IPS DF 6.9 (cell line): ENCODE data around the gene DPPA4.
"Not testable (repeated sequence)": the region's sequence is repeated elsewhere in the genome, so short reads cannot be mapped to it uniquely, and the experiment has no call there.

ENCODE experiments used
- DNase-seq: peaks from one replicate; pipeline ENCODE4 v3.0.0-alpha.2; 2013; ENCODE audit warnings: low read depth, low spot score
- H3K27ac ChIP-seq: one replicate; pipeline ENCODE4 v1.5.1; 2013; ENCODE audit warnings: low read length, control low read depth
- H3K27me3 ChIP-seq: 2 replicates; pipeline ENCODE4 v1.6.1; 2013; ENCODE audit warnings: mild to moderate bottlenecking, low read length; ENCODE audit not compliant: control insufficient read depth, insufficient read depth
- H3K36me3 ChIP-seq: 2 replicates; pipeline ENCODE4 v1.6.1; 2013; ENCODE audit warnings: low read length; ENCODE audit not compliant: control insufficient read depth, insufficient read depth
- H3K4me1 ChIP-seq: 2 replicates; pipeline ENCODE4 v1.6.1; 2013; ENCODE audit warnings: low read length; ENCODE audit not compliant: control insufficient read depth, insufficient read depth
- H3K4me3 ChIP-seq: 2 replicates; pipeline ENCODE4 v1.5.1; 2013; ENCODE audit warnings: mild to moderate bottlenecking, low read length
- H3K9me3 ChIP-seq: 2 replicates; pipeline ENCODE4 v1.6.1; 2013; ENCODE audit warnings: low read length, inconsistent platforms; ENCODE audit not compliant: control insufficient read depth, insufficient read depth
- WGBS: extraction: QIAGEN DNeasy Blood & Tissue Kit; methylation state at CpG from one replicate; pipeline ENCODE4 v1.1.7; 2013; ENCODE audit warnings: mixed read lengths, missing lambda C conversion rate; ENCODE audit not compliant: insufficient read length, insufficient coverage; 5-methylcytosine and 5-hydroxymethylcytosine counted together

Gene DPPA4

GRCh38 chr3:109363634-109364033, 26.3 kb upstream of the DPPA4 start:
- H3K27ac ChIP-seq = no peak overlapping the region
- H3K27me3 ChIP-seq = no peaks in the 10 kb centered on the region
- no peaks in the 10 kb centered on the region for H3K9me3 ChIP-seq
- no peaks in the 10 kb centered on the region for H3K4me1 ChIP-seq
- DNase-seq = no peak
- H3K36me3 ChIP-seq = no peaks in the 10 kb centered on the region
- no peak overlapping the region for H3K4me3 ChIP-seq

GRCh38 chr3:109362823-109363222, 25.5 kb upstream of the DPPA4 start:
- no peak for DNase-seq
- no peak overlapping the region for H3K4me3 ChIP-seq
- WGBS = no CpG with 5 or more reads among the region's 4 CpGs
- H3K27ac ChIP-seq = no peak overlapping the region
- H3K36me3 ChIP-seq = no peaks in the 10 kb centered on the region
- H3K27me3 ChIP-seq = no peaks in the 10 kb centered on the region
- H3K9me3 ChIP-seq = no peaks in the 10 kb centered on the region
- H3K4me1 ChIP-seq = no peaks in the 10 kb centered on the region

GRCh38 chr3:109358809-109359208, 21.5 kb upstream of the DPPA4 start:
- not testable (repeated sequence) for H3K4me1 ChIP-seq, DNase-seq, H3K27me3 ChIP-seq, H3K27ac ChIP-seq, H3K36me3 ChIP-seq, H3K4me3 ChIP-seq, H3K9me3 ChIP-seq
- no CpG with 5 or more reads among the region's 2 CpGs for WGBS

DNA sequence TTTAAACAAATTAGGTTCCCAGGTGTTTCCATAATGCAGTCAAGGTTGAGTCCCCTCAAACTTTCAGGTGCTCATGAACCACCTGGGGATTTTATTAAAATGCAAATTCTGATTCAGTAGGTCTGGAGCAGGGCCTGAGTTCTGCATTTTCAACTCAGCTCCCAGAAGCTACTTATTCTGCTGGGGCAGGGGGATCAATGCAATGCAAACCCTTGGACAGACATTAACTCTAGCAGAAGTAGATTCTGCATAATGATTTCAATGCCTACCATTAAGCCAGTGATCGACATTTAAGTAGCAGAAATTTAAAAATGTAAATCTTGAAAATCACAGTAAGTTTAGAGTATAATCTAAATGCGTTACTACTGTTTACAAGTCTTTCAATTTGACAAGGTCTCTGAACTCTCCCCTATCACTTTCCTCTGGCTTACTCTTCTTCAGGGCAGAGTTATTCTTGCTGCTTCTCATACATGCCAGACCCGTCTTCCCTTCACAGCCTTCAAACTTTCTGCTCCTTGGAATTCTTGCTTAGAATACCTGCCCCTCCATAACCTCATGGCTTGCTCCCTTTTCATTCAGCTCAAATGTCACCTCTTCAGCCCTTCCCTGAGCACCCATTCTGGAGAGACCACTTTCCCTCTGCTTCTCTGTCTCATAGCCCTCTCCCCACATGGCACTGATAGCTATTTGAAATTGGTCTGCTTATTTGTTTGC, 19.3 kb upstream of the DPPA4 start:
- Histone ChIP-seq H3K4me3 (no peak overlapping the region), H3K27ac (peak overlapping the region; percentile 99), H3K4me1 (no peaks in the 10 kb centered on the region), H3K27me3 (no peaks in the 10 kb centered on the region), H3K36me3 (no peaks in the 10 kb centered on the region), H3K9me3 (no peaks in the 10 kb centered on the region)
- peak; percentile 37 for DNase-seq
- WGBS = no CpG with 5 or more reads among the region's 3 CpGs

GRCh38 chr3:109355625-109356441, 18.5 kb upstream of the DPPA4 start:
- peak; percentile 80 for DNase-seq
- no peak overlapping the region for H3K27ac ChIP-seq
- no peak overlapping the region for H3K4me3 ChIP-seq
- no peaks in the 10 kb centered on the region for H3K4me1 ChIP-seq
- no CpG with 5 or more reads among the region's 8 CpGs for WGBS
- no peaks in the 10 kb centered on the region for H3K9me3 ChIP-seq
- H3K36me3 ChIP-seq = no peaks in the 10 kb centered on the region
- no peaks in the 10 kb centered on the region for H3K27me3 ChIP-seq

- no peak overlapping the region for H3K27ac ChIP-seq
- H3K36me3 ChIP-seq = no peaks in the 10 kb centered on the region; the same call in 1 of the 2 replicates
- H3K4me3 ChIP-seq = no peak overlapping the region
- no peak for DNase-seq
- H3K27me3 ChIP-seq = no peaks in the 10 kb centered on the region
- H3K4me1 ChIP-seq = no peaks in the 10 kb centered on the region
- no CpG with 5 or more reads among the region's 2 CpGs for WGBS
- H3K9me3 ChIP-seq = no peaks in the 10 kb centered on the region
These were observed 15.7 kb upstream of the DPPA4 start for GRCh38 chr3:109353057-109353456.

DNA sequence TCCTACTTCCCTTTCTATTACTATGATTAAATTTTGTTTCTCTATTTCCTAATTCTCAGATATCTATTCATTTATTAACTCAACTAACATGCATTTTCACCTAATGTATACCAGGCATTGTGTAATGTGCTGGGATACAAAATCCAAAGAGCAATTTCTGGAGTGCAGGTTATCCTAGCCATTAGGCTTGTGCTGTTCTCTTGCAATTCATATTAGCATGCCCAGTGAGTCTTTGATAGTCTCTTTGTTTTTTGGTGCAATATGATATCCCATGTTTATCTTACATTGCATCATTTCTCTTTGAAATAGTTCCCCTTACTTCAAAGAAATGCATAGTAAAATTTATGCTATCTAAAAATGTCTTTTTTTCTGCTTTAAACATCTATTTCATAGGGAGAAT, 13.9 kb upstream of the DPPA4 start:
- H3K36me3 ChIP-seq = no peaks in the 10 kb centered on the region; the same call in 1 of the 2 replicates
- no peak for DNase-seq

DNA sequence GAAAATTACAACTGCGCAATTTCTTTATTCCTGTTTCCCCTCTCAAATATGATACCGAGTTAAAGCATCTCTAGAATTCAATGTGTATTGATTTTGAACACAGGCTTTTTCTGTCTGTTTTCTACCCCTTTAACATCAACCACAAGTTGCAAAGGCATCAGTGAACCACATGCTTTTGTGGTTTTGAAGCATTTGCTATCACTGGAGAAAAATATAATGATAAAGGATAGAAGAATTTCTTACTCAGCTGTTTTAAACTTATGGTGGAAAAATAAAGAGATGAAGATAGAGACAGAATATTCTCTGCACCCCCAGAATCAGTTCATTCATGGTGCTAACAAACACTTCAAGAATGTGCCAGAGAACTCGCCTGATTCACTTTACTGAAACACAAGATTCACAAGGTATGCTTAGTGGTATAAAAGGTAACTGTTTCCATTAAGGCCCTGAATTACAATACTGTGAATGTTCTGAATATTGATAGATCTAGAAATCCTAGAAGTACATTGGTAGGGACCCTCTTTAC, 9.5 kb upstream of the DPPA4 start:
- peaks cover 8% of the 10 kb centered on the region; the same call in 1 of the 2 replicates for H3K36me3 ChIP-seq

More for the DNA sequence above, 13.9 kb upstream of the DPPA4 start:
- Histone ChIP-seq H3K9me3 (no peaks in the 10 kb centered on the region), H3K27me3 (no peaks in the 10 kb centered on the region), H3K4me3 (no peak overlapping the region), H3K27ac (no peak overlapping the region), H3K4me1 (no peaks in the 10 kb centered on the region)

DNA sequence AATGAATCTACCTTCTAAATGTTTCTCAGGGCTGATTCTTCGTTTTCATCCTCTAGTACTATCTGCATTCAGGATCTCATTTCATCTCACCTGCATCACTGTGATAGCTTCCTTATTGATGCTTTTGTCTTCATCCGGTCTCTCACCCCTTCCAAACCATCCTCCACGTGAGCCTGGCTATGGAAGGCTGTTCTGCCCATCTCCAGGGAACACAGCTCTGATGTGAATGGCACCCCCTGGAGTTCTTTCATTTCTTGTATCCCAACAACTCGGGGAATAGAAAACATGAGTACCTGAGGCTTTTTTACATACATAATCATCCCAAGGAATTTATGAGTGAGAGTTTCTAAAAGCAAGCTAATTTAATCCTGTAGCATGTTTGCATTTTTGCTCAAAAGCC, 8.8 kb upstream of the DPPA4 start:
- no peaks in the 10 kb centered on the region for H3K27me3 ChIP-seq
- WGBS = no CpG with 5 or more reads among the region's 4 CpGs
- DNase-seq = no peak
- peaks cover 8% of the 10 kb centered on the region; the same call in 1 of the 2 replicates for H3K36me3 ChIP-seq
- no peak overlapping the region for H3K4me3 ChIP-seq
- H3K4me1 ChIP-seq = no peaks in the 10 kb centered on the region
- H3K9me3 ChIP-seq = no peaks in the 10 kb centered on the region
- no peak overlapping the region for H3K27ac ChIP-seq

More for the DNA sequence above, 9.5 kb upstream of the DPPA4 start:
- H3K9me3 ChIP-seq = no peaks in the 10 kb centered on the region
- WGBS = no CpG with 5 or more reads among the region's 3 CpGs
- no peak overlapping the region for H3K27ac ChIP-seq
- no peaks in the 10 kb centered on the region for H3K4me1 ChIP-seq
- no peak for DNase-seq
- no peaks in the 10 kb centered on the region for H3K27me3 ChIP-seq
- H3K4me3 ChIP-seq = no peak overlapping the region

DNA sequence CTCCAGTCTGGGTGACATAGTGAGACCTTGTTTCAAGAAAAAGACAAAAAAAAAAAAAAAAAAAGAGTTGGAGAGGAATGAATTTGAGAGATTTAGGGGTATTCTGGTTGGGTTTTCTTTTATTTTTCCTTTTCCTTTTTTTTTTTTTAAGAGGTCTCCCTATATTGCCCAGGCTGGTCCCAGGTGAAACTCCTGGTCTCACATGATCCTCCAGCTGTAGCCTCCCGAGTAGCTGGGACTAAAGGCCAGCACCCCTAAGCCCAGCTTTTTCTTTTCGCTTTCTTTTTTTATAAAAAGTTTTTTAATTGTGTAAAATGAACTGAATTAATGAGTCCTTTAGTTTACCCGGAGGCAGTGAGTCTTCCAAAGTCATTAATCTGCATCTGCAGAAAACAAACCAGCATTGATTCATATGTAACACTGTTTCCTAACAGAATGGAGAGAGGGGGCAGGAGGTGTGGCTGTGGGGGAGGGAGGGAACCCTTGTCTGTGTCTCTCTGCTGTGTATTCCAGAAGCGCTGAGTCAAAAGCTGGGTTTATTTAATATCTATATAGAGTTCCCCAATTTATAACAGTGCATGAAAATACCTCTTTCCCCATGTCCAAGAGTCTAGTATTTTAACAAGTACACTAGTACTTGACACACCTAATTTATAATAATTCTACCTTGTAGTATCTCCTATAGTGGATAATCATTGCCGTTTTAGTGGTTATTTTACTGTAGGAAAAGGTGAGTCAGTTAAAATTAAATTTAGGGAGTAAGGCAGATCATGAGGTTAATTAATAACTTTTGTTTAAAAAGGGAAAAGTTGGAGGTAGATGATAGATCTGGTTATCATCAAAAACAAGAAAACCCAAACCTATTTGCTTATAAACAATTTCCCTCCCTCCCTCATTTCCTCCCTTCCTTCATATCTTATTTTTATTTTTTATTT, 2.6 kb upstream of the DPPA4 start:
- Histone ChIP-seq H3K36me3 (peaks cover 10% of the 10 kb centered on the region), H3K4me3 (peak overlapping the region; percentile 23; the same call in 1 of the 2 replicates)
- DNase-seq = no peak

More for the DNA sequence above, 2.6 kb upstream of the DPPA4 start:
- Histone ChIP-seq H3K27me3 (no peaks in the 10 kb centered on the region), H3K4me1 (no peaks in the 10 kb centered on the region), H3K9me3 (no peaks in the 10 kb centered on the region), H3K27ac (no peak overlapping the region)
- no CpG with 5 or more reads among the region's 5 CpGs for whole genome bisulfite sequencing
